ENCODE measurements around the gene SLC38A10. TPM values are rescaled to one million over a fixed set of nuclear protein-coding genes. Genes with fewer than 3 reads are reported as not detected.

The SLC38A10 gene
- total and polyA plus RNA-seq, 2 of the 13 experiments (the other 11 are each of a cell fraction or from before 2014, with no cell fraction given) = 23.4 to 55.8 TPM

GRCh38 chr17:81339534-81340296 lies 44.6 kb upstream of the SLC38A10 start (continued):
- no peak for TF ChIP-seq ZBTB4 (CRISPR knock-in tag; IDR thresholded peaks at IDR 0.05; ENCODE audit: borderline replicate concordance)
- TF ChIP-seq TEAD3 (CRISPR knock-in tag; optimal IDR thresholded peaks at IDR 0.05; ENCODE audit: borderline replicate concordance) = peak; percentile 85
- TF ChIP-seq ZNF383 (CRISPR knock-in tag; IDR thresholded peaks at IDR 0.05; ENCODE audit: borderline replicate concordance) = no peak
- TF ChIP-seq ZNF567 (CRISPR knock-in tag; IDR thresholded peaks at IDR 0.05; ENCODE audit: borderline replicate concordance) = no peak
- no peak for TF ChIP-seq KMT2A (CRISPR knock-in tag; IDR thresholded peaks at IDR 0.05)
- TF ChIP-seq HMG20A (CRISPR knock-in tag; IDR thresholded peaks at IDR 0.05; ENCODE audit: borderline replicate concordance) = peak; percentile 48; the same call in 1 of the 2 replicates
- TF ChIP-seq NRL (CRISPR knock-in tag; IDR thresholded peaks at IDR 0.05; ENCODE audit: borderline replicate concordance) = peak; percentile 79
- peak; percentile 83; the same call in 1 of the 2 replicates for TF ChIP-seq IRF9 (CRISPR knock-in tag; IDR thresholded peaks at IDR 0.05; ENCODE audit: borderline replicate concordance)
- TF ChIP-seq ZSCAN25 (CRISPR knock-in tag; IDR thresholded peaks at IDR 0.05) = 0 out of 2 replicates have a peak, but pooled peaks have one; percentile 14
- TF ChIP-seq ZNF136 (CRISPR knock-in tag; IDR thresholded peaks at IDR 0.05; ENCODE audit: low read depth) = no peak
- TF ChIP-seq ZNF75D (CRISPR knock-in tag; IDR thresholded peaks at IDR 0.05; ENCODE audit: borderline replicate concordance) = no peak
- TF ChIP-seq ZNF660 (CRISPR knock-in tag; IDR thresholded peaks at IDR 0.05; ENCODE audit: borderline replicate concordance, low read depth) = no peak
- TF ChIP-seq ZNF672 (CRISPR knock-in tag; IDR thresholded peaks at IDR 0.05) = no peak
- no peak for TF ChIP-seq TRAFD1 (CRISPR knock-in tag; IDR thresholded peaks at IDR 0.05; ENCODE audit: borderline replicate concordance)
- no peak for TF ChIP-seq ZNF224 (CRISPR knock-in tag; IDR thresholded peaks at IDR 0.05)
- peak; percentile 47; the same call in 1 of the 2 replicates for TF ChIP-seq GATAD1 (CRISPR knock-in tag; IDR thresholded peaks at IDR 0.05)
- peak; percentile 39; the same call in 1 of the 2 replicates for TF ChIP-seq ZNF343 (CRISPR knock-in tag; IDR thresholded peaks at IDR 0.05)
- no peak; the same call in 1 of the 2 replicates for TF ChIP-seq ZBTB26 (CRISPR knock-in tag; IDR thresholded peaks at IDR 0.05; ENCODE audit: borderline replicate concordance)
- no peak for TF ChIP-seq ZNF430 (CRISPR knock-in tag; IDR thresholded peaks at IDR 0.05)
- TF ChIP-seq ZNF101 (CRISPR knock-in tag; IDR thresholded peaks at IDR 0.05; ENCODE audit: borderline replicate concordance, low read depth) = no peak

All from HepG2 (cell line).